ENCODE data around the gene CLIC2. TPM values are rescaled to one million over a fixed set of nuclear protein-coding genes. Genes with fewer than 3 reads are reported as not detected.

CLIC2 gene
- total RNA-seq, 1 experiment from 2014 or later = 0.98 TPM

DNA sequence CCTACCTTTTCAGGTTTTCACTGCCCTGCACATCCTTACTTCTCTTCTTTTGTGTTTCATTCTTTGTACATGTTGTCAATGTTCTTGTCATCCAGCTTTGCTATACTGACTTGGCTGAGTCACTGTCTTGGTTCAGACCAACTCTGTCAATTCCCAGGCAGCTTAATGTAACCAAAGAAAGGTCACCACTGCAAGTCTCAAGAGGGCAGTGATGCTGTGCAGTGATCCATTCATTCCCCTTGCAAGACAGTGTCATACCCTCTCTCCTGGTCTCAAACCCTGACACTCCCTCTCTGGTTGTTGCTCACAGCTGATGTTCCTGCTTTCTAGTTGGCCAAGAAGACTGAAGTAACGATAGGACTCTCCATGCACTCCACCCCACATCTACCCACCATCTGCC, 87.7 kb downstream of the CLIC2 start:
- Mint-ChIP-seq H3K9me3 (peaks cover 52 to 59% of the 10 kb centered on the region in 2 experiments), H3K36me3 (ENCODE audit: insufficient read depth in 1 of 3, low read depth in 3 of 3) (peaks cover 0 to 2% (median 0%) of the 10 kb centered on the region in 3 experiments; a peak in 3 of 7 replicates), H3K27me3 (ENCODE audit: low read depth) (no peaks in the 10 kb centered on the region), H3K4me1 (peaks cover 3% of the 10 kb centered on the region in 2 experiments), H3K4me3 (no peak overlapping the region), H3K27ac (no peak overlapping the region)
- Histone ChIP-seq H2AK5ac (ENCODE audit: insufficient read length, low read length) (no peak overlapping the region), H4K8ac (replicated peaks; ENCODE audit: insufficient read length, low read depth, low read length) (no peak overlapping the region), H3K9ac (ENCODE audit: extremely low read depth, insufficient read length, low read length) (no peak overlapping the region), H3K14ac (ENCODE audit: insufficient read depth, low read length) (no peak overlapping the region), H4K91ac (ENCODE audit: insufficient read length, low read depth, low read length) (no peak overlapping the region), H3T11ph (ENCODE audit: low read length) (no peak overlapping the region), H4K5ac (ENCODE audit: insufficient read length, low read depth, low read length) (no peak overlapping the region), H3K79me2 (ENCODE audit: insufficient read depth, low read length) (no peaks in the 10 kb centered on the region), H3K9me3 (ENCODE audit: control insufficient read depth, low read depth, low read length) (peaks cover 26% of the 10 kb centered on the region), H3K4me2 (ENCODE audit: insufficient read depth, insufficient read length, low read length) (no peak overlapping the region), H2BK15ac (ENCODE audit: low read depth, low read length) (no peak overlapping the region), H2BK5ac (ENCODE audit: insufficient read length, low read length) (no peak overlapping the region), H2BK12ac (ENCODE audit: insufficient read length, low read depth, low read length) (no peak overlapping the region), H2BK20ac (ENCODE audit: low read depth, low read length, poor library complexity, severe bottlenecking) (no peak overlapping the region), H2BK120ac (ENCODE audit: low read depth, low read length, poor library complexity, severe bottlenecking) (no peak overlapping the region), H3K23me2 (ENCODE audit: insufficient read length, low read depth, low read length, poor library complexity, severe bottlenecking) (no peaks in the 10 kb centered on the region), H2AFZ (ENCODE audit: low read length) (no peak overlapping the region), H3K18ac (ENCODE audit: insufficient read length, low read depth, low read length) (no peak overlapping the region), H3K27me3 (ENCODE audit: insufficient read depth, low read length) (no peaks in the 10 kb centered on the region), H3K23ac (ENCODE audit: insufficient read length, low read depth, low read length) (no peak overlapping the region), H3K4me1 (ENCODE audit: insufficient read depth, low read length) (no peaks in the 10 kb centered on the region), H3K56ac (ENCODE audit: insufficient read length, low read depth, low read length) (no peak overlapping the region), H3K79me1 (ENCODE audit: insufficient read depth, low read depth, low read length, poor library complexity, severe bottlenecking) (no peaks in the 10 kb centered on the region), H3K4ac (ENCODE audit: low read depth, low read length) (no peak overlapping the region), H4K20me1 (ENCODE audit: control insufficient read depth, insufficient read depth, insufficient read length) (no peaks in the 10 kb centered on the region), H3K27ac (ENCODE audit: insufficient read length, low read depth, low read length) (no peak overlapping the region)
- no peak for DNase-seq
- WGBS (ENCODE audit: extremely low coverage, insufficient read length, low lambda C conversion rate) = no CpG with 5 or more reads among the region's 1 CpG
- TF ChIP-seq, protein P1, sequence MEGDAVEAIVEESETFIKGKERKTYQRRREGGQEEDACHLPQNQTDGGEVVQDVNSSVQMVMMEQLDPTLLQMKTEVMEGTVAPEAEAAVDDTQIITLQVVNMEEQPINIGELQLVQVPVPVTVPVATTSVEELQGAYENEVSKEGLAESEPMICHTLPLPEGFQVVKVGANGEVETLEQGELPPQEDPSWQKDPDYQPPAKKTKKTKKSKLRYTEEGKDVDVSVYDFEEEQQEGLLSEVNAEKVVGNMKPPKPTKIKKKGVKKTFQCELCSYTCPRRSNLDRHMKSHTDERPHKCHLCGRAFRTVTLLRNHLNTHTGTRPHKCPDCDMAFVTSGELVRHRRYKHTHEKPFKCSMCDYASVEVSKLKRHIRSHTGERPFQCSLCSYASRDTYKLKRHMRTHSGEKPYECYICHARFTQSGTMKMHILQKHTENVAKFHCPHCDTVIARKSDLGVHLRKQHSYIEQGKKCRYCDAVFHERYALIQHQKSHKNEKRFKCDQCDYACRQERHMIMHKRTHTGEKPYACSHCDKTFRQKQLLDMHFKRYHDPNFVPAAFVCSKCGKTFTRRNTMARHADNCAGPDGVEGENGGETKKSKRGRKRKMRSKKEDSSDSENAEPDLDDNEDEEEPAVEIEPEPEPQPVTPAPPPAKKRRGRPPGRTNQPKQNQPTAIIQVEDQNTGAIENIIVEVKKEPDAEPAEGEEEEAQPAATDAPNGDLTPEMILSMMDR (conservative IDR thresholded peaks at IDR 0.05) = no peak

Measured in H9 (cell line).